Liver (tissue), 9 donors: ENCODE results near the gene DDX41. TPM values are rescaled to one million over a fixed set of nuclear protein-coding genes. Genes with fewer than 3 reads are reported as not detected.

Experiments
- DNase-seq: peaks from one replicate; pipeline ENCODE4 v3.0.0-alpha.2; 2017; ENCODE audit warnings: low spot score
- H3K27ac ChIP-seq, 2 donors: one replicate each; pipeline ENCODE4 v1.7.0; 2013; ENCODE audit warnings: inconsistent platforms in 2 of 2, low read length in 2 of 2, control low read depth in 1 of 2, low read depth in 1 of 2, mild to moderate bottlenecking in 1 of 2
- H3K27me3 ChIP-seq, 4 donors: one replicate each; pipeline versions ENCODE4 v1.6.1 to v1.7.0; 2013; ENCODE audit warnings: low read length in 3 of 4, inconsistent platforms in 1 of 4, mild to moderate bottlenecking in 1 of 4, moderate library complexity in 1 of 4; ENCODE audit not compliant: control insufficient read depth in 4 of 4, insufficient read depth in 4 of 4
- H3K36me3 ChIP-seq, 4 donors: one replicate each; pipeline versions ENCODE4 v1.6.1 to v1.7.0; 2013; ENCODE audit warnings: low read length in 3 of 4, mild to moderate bottlenecking in 3 of 4, low read depth in 1 of 4, moderate library complexity in 1 of 4; ENCODE audit not compliant: control insufficient read depth in 4 of 4, insufficient read depth in 3 of 4
- H3K4me1 ChIP-seq, 4 donors: one replicate each; pipeline versions ENCODE4 v1.6.1 to v1.7.0; 2013; ENCODE audit warnings: low read length in 3 of 4, mild to moderate bottlenecking in 3 of 4, moderate library complexity in 1 of 4; ENCODE audit not compliant: control insufficient read depth in 4 of 4, insufficient read depth in 4 of 4
- H3K4me3 ChIP-seq, 3 donors: one replicate each; pipeline versions ENCODE4 v1.6.1 to v1.7.0; 2013; ENCODE audit warnings: low read length in 3 of 3, control low read depth in 1 of 3, low read depth in 1 of 3, mild to moderate bottlenecking in 1 of 3
- H3K9ac ChIP-seq, 2 donors: one replicate each; pipeline ENCODE4 v1.7.0; 2013; ENCODE audit warnings: low read length in 2 of 2, mild to moderate bottlenecking in 2 of 2, moderate library complexity in 2 of 2, control low read depth in 1 of 2, low read depth in 1 of 2
- H3K9me3 ChIP-seq, 4 donors: one replicate each; pipeline versions ENCODE4 v1.6.1 to v1.7.0; 2013; ENCODE audit warnings: low read length in 3 of 4; ENCODE audit not compliant: control insufficient read depth in 4 of 4
- CTCF ChIP-seq: fragments of 150-350 bp; IDR thresholded peaks from 2 replicates; pipeline ENCODE4 v1.5.1; 2017; ENCODE audit warnings: improper control_type of control experiment, low read depth, low read length; ENCODE audit not compliant: missing input control
- EGR1 ChIP-seq, 2 donors: IDR thresholded peaks; 2 replicates each; pipeline ENCODE4 v1.6.1; 2016 to 2018; ENCODE audit warnings: antibody characterized with exemption in 2 of 2, low read depth in 2 of 2
- FOXA1 ChIP-seq: IDR thresholded peaks from 2 replicates; pipeline ENCODE4 v1.6.1; 2016; ENCODE audit warnings: antibody characterized with exemption
- GABPA ChIP-seq, 2 donors: IDR thresholded peaks in 1 of 2; conservative IDR thresholded peaks in 1 of 2; 2 replicates each; pipeline ENCODE4 v1.6.1; 2016; ENCODE audit warnings: antibody characterized with exemption in 2 of 2, mild to moderate bottlenecking in 1 of 2, moderate library complexity in 1 of 2
- HNF4A ChIP-seq, 2 donors: conservative IDR thresholded peaks; 2 replicates each; pipeline ENCODE4 v1.6.1; 2016; ENCODE audit warnings: antibody characterized with exemption in 2 of 2, mild to moderate bottlenecking in 2 of 2
- HNF4G ChIP-seq: IDR thresholded peaks from 2 replicates; pipeline ENCODE4 v1.6.1; 2016; ENCODE audit warnings: antibody characterized with exemption
- JUND ChIP-seq, 2 donors: IDR thresholded peaks; 2 replicates each; pipeline ENCODE4 v1.6.1; 2016; ENCODE audit warnings: antibody characterized with exemption in 2 of 2
- MAX ChIP-seq: IDR thresholded peaks from 2 replicates; pipeline ENCODE4 v1.6.1; 2016; ENCODE audit warnings: antibody characterized with exemption
- NR2F2 ChIP-seq: IDR thresholded peaks from 2 replicates; pipeline ENCODE4 v1.6.1; 2016; ENCODE audit warnings: antibody characterized with exemption
- RAD21 ChIP-seq, 2 donors: IDR thresholded peaks; 2 replicates each; pipeline ENCODE4 v1.6.1; 2016; ENCODE audit warnings: antibody characterized with exemption in 2 of 2, mild to moderate bottlenecking in 2 of 2
- REST ChIP-seq: IDR thresholded peaks from 2 replicates; pipeline ENCODE4 v1.6.1; 2016; ENCODE audit warnings: antibody characterized with exemption, mild to moderate bottlenecking
- RXRA ChIP-seq, 2 donors: IDR thresholded peaks; 2 replicates each; pipeline ENCODE4 v1.6.1; 2017 to 2018; ENCODE audit warnings: antibody characterized with exemption in 2 of 2, mild to moderate bottlenecking in 1 of 2
- TAF1 ChIP-seq: conservative IDR thresholded peaks from 2 replicates; pipeline ENCODE4 v1.6.1; 2016; ENCODE audit warnings: antibody characterized with exemption, mild to moderate bottlenecking
- YY1 ChIP-seq: IDR thresholded peaks from 2 replicates; pipeline ENCODE4 v1.6.1; 2016; ENCODE audit warnings: antibody characterized with exemption, mild to moderate bottlenecking
- ZBTB33 ChIP-seq: IDR thresholded peaks from 2 replicates; pipeline ENCODE4 v1.6.1; 2016; ENCODE audit warnings: antibody characterized with exemption
- WGBS: extraction: QIAGEN DNeasy Blood & Tissue Kit; methylation state at CpG from one replicate; pipeline ENCODE4 v1.1.7; 2013; 5-methylcytosine and 5-hydroxymethylcytosine counted together
- polyA plus RNA-seq, 2 donors: library from polyadenylated mRNA; stranded (reverse) in 1 of 2; unstranded in 1 of 2; fragments of 200-250 nt in 1 of 2; fragments of >200 nt in 1 of 2; fragmentation: Nextera tagmentation in 1 of 2; extraction: Ambion mirVana in 1 of 2; gene quantifications; one replicate each; pipeline versions ENCODE4 v1.2.1 to v1.2.3, GENCODE V29; 2013 to 2015
- total RNA-seq, 2 donors: library from RNA; depleted of rRNA; stranded (reverse); fragments of >200 nt; gene quantifications; one replicate each; pipeline ENCODE4 v1.2.3, GENCODE V29; 2014
- donor health status: healthy.
- donor health status: healthy.
- donor health status: healthy.
- donor health status: healthy.
- donor health status: healthy.

Gene DDX41
- total and polyA plus RNA-seq, 4 donors: 20.4 to 58.5 (median 45.6) TPM

GRCh38 chr5:177523711-177524538, 7.2 kb upstream of the DDX41 start:
- no peak for DNase-seq
- peaks cover 0 to 6% (median under 1%) of the 10 kb centered on the region in 4 donors for H3K4me1 ChIP-seq
- H3K36me3 ChIP-seq: peaks cover 10 to 77% (median 41%) of the 10 kb centered on the region in 4 donors
- H3K4me3 ChIP-seq: no peak overlapping the region
- H3K9me3 ChIP-seq: no peaks in the 10 kb centered on the region
- 96% methylated on average over 19 of the region's 19 CpGs for WGBS
- no peaks in the 10 kb centered on the region for H3K27me3 ChIP-seq
- TF ChIP-seq TAF1: no peak
- no peak for TF ChIP-seq GABPA (IDR thresholded peaks at IDR 0.05 in 1 of 2, conservative IDR thresholded peaks at IDR 0.05 in 1 of 2)
- no peak for TF ChIP-seq YY1
- TF ChIP-seq MAX: no peak
- TF ChIP-seq RXRA (IDR thresholded peaks at IDR 0.05): no peak
- no peak for TF ChIP-seq EGR1 (IDR thresholded peaks at IDR 0.05; ENCODE audit: low read depth in 2 of 2)
- no peak for TF ChIP-seq FOXA1
- TF ChIP-seq CTCF: no peak
- no peak for TF ChIP-seq JUND (IDR thresholded peaks at IDR 0.05)
- TF ChIP-seq HNF4G: no peak
- no peak for TF ChIP-seq RAD21 (IDR thresholded peaks at IDR 0.05)
- no peak for TF ChIP-seq HNF4A (conservative IDR thresholded peaks at IDR 0.05)
- no peak for TF ChIP-seq REST
- TF ChIP-seq NR2F2: no peak
- TF ChIP-seq ZBTB33: no peak
- no peak overlapping the region for H3K9ac ChIP-seq
- no peak overlapping the region for H3K27ac ChIP-seq
